Activated CD8-positive, alpha-beta memory T cell treated with anti-CD3 and anti-CD28 coated beads, Interleukin-2, amount 50 U/mL, for 1 hour (primary cell): Measurements from ENCODE around the gene LGMN.
"Not testable (repeated sequence)": the region's sequence is repeated elsewhere in the genome, so short reads cannot be mapped to it uniquely, and the experiment has no call there.

ENCODE experiments used
- DNase-seq: peaks from one replicate; pipeline ENCODE4 v3.0.0-alpha.2; 2020; ENCODE audit errors: extremely low read depth

Gene LGMN

DNA sequence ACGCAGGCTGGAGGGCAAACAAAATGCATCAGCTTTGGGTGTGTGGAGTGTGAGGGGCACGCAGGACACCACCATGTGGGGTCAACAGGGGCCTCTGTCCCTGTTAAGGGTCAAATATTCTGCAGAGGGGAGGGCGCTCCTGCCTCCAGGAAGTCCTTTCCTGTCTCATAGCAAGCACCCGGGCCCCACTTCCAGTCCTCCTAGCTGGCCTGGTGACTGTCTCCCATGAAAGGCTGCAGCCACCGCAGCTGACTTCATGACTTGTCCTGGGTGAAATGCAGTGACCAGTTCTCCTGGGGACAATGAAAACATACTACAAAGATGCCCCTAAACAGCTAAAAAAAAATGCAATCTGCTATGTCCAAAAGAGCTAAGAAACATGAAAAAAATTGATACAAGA, 53.6 kb downstream of the LGMN start:
- no peak for DNase-seq

DNA sequence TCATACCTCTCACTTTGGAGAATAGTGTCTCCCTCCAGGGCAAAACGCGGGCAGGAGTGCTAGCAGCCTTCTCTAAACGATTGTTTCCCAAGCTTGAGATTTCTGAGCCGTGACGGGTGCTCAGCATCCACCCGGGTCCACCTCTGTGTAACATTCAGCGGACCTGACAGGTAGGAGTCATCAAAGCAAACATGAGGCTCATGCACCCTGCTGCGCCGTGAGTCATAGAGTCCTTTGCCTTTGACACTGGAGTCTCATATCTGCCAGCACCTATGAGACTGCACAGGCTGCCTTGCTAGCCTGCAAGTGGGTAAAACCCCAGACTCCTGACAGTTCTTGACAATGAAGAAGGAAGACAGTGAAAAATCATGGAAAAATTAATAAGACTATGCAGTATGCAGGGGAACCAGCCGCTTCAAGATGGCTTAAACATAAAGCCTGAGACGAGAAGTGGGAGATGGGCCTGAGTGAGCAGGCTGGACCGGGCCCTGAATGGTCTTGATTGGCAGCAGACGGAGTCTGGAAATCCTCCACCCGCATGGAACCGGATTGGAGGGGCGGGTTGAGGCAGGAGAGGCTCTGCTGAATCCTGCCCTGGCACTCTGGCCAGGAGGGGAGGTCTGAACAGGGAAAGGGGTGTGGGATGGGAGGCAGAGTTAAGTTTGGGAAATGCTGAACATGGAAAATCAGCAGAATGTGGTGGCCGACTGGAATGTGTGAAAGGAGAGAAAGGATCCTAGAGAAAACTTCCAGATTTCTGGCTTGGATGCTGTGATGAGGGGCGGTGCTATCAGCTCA, 54.2 kb downstream of the LGMN start:
- no peak for DNase-seq

DNA sequence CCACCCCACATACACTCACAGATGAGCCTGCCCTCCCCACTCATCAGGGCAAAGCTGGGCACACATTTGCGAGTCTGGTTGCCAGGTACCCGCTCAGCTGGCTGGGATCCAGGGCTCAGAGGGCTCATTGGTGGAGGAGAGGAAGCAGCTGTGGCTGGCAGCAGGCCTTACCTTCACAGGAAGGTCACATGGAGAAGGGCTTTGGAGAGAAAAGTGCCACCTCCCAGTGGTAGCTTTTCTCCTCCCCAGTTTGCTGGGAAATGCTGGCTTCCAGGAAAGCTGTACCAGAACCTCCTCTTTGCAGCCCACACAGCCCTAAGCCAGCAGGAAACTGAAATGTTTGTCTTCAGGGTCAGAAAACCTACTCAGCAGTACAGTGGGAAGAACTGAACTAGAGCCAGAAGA, 55.6 kb downstream of the LGMN start:
- no peak for DNase-seq

DNA sequence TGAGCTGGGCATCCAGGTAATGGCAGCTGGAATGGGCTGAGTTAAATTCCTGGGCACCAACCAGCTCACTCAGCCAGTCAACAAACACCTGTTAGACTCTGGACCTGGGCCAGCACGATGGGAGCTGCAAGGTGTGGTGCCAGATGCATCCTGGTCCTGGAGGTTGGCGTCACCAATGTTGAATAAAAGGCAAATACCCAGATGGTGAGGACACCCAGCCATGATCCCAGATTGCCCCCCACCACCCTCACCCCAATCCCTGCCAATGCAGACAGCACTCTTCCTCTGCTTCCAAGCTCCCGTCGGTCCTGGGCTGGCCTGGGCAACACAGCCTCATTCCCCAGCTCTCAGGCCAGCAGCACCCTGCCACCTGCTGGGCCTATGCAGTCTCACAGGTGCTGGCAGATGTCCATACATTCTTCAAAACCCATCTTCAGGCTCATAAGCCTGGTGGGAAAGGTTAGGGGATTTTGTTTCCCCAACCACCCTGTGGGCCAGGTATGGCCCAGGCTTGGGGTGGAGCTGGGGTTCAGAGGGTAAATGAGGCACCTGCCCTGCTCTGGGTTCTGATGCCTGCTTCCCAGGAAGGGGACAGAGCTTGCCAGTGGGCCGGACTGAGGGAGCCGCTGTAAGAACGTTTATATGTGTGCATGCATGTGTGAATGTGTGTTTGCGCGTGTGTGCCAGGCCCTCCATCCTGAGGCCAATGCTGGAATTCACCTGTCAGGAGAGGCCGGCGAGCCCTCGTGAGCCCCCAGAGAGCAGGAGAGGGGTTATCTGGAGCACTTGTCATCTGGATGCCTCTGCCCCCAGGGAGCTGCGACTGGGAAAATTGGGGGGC, 58.0 kb downstream of the LGMN start:
- DNase-seq, result no peak

DNA sequence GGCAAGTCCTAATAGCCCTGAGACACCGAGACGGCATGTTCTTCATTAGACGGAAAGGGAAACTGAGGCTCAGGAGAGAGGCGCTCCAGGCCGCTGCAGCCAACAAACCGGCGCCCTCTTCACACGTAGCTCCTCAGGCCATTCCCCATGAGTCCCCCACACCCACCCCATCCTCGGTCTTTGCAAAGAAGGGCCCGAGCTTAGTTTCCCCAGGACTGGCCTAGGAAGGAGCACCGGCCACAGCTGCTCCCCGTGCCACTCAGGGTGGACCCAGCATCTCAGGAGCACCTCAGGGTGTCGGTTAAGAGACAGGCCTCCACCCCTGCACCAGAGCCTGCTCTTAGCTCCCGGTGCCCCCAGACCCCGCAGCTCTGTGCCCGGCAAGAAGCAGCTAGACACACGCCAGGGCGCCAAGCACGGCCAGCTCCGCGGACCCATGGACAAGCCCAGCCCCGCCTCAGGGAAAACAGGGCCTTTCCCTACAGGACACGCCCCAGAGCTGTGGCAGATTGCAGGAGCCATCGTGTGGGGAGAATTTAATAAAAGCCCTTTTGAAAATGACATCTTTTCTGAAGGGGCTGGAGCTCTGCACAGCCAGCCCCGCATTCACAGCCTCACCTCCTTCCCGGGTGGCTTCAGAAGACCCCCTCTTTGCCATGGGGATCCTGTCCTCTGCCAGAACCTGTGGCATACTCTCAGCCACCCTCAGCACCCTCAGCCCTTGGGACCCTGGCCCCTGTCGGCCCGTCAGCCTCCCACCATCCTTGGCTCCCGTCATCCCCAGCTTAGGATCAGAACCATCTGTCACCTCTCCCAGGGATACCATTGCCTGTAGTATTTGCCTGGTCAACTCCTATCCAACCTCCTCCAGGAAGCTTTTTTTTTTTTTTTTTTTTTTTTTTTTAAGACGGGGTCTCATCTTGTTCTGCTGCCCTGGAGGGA, 59.7 kb downstream of the LGMN start:
- no peak for DNase-seq

DNA sequence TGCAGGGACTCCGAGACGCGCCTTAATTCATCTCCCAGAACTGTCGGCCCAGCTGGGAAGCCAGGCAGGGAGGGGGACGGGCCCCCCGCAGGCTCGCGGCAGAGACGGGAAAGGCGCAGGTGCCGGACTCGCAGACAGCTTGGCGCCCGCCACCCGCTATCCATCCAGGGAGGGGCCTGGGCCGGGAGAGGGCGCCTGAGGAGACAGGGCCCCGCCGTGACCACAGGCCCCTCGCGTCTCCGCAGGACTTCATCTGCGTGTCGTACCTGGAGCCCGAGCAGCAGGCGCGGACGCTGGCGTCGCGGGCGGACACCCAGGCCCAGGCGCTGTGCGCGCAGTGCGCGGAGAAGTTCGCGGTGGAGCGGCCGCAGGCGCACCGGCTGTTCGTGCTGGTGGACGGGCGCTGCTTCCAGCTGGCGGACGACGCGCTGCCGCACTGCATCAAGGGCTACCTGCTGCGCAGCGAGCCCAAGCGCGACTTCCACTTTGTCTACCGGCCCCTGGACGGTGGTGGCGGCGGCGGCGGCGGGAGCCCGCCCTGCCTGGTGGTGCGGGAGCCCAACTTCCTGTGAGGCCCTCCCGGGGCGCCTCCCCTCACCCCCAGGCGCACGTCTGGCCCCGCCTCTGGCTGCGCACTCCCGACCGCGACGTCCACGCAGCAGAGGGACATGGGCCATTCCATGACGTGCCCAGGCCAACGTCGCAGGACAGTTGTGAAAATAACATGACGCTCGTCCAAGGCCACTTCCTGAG, 60.6 kb downstream of the LGMN start:
- DNase-seq, result no peak

DNA sequence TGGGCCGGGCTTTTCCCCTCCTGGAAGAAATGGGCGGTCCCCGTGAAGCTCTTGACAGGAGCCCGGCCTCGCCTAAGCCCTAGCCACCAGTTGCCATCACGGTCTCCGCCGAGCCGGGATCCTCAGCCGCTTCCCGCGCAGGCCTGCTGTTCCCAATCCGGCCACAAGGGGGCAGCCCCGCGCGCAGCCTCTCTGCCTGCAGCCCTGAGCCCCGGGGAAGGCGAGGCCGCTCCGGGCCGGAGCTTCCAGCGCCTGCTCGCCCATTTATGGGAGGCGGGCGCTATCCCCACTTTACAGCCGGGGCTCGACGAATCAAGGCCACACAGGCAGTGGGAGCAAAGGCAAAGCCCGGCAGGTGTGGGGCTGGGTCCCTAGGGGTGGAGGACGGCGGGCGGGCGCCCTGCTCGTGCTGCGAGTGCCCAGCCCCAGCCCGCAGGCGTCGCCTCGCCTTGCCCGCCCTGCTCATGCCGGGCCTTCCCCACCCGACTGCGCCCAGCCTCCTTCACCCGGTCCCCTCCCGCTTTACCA, 61.5 kb downstream of the LGMN start:
- peak; percentile 28 for DNase-seq

DNA sequence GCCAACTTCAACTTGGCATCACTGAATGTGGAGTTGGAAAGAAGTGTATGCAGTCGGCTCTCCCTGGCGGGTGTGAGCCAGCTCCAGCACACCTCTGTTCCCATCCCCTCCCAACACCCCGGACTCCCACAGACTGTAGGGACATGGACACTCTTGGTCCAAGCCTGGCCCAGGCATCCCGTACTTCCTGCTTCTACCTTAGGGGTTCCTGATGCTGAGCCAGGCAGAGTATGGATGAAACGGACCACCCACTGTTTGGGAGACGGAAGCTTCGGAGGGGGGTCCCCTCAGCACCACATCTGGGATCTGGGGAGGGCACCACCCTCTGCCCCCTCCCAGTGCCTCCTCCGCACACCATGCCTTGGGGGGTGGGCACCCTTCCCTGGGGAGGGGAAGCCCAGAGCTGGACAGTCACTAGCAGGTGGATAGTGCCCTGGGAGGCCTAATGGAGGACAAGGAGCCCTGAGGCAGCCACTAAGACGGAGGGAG, 62.0 kb downstream of the LGMN start:
- DNase-seq, result no peak

DNA sequence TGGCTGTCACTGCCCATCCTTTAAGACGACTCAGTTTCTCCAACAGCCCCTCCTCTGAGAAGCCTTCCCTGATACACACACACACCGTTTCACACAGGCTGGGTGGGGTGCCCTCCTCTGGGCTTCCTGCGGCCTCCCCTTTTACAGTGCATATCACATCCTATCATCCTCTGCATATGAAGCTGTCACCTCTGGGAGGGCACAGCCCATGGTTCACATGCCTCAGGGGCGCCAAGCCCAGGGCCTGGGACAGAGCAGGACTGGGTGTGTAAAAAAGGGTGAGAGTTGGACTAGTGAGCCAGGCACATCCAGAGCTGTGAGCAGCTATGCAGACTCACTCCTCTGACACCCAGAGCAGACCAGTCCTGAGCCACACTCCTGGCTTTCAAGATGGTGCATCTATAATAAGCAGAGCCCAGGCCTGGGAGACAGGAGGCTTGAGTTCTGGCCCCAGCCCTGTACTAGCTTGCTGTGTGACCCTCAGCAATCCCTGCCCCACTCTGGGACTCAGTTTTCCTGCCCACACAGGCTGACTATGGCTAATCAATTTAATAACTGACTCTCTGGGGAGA, 62.6 kb downstream of the LGMN start:
- DNase-seq, result no peak

DNA sequence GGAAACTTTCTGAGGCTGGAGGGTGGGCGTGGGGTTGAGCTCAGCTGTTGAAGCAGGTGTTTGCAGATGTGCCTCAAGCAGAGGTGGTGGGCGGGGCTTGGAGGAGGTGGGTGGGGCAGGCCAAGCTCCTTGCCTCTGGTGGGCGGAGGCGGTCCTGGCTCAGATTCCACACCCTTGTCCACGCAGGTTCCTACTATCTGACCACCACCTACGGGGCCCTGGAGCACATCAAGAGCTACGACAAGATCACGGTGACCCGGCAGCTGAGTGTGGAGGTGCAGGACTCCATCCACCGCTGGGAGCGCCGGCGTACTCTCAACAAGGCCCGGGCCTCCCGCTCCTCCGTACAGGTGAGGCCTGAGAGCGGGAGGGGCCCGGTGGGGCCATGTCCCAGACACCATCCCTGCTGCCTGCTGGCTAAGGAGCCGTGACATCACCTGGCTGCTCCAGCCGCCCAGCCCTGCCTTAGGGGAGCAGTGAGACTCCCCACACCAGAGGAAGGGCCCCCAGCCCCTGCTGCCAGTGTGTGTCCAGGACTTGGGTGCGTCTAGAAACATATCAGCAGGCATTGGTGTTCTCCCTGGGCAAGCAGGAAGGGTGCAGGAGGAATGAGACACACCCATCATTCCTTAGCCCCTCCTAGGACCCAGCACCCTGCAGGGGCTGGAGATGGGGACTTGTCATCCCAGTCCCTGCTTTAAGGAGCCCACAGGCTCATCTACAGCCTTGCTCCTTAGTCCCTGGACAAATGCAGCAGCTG, 63.4 kb downstream of the LGMN start:
- DNase-seq, result no peak

DNA sequence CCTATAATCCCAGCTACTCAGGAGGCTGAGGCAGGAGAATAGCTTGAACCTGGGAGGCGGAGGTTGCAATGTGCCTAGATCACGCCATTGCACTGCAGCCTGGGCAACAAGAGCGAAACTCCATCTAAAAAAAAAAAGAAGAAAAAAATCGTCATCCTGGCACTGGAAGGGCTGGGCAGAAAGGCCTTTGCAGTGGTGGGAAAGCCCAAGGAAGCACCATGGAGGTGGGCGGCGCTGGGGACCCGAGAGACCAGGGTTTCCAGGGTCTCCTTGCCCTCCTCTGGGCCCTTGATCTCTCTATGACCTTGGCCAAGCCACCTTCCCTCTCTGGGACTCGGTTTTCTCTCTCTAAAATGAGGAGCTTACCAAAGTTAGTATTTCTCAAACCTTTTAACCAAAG, 65.4 kb downstream of the LGMN start:
- DNase-seq, result no peak

DNA sequence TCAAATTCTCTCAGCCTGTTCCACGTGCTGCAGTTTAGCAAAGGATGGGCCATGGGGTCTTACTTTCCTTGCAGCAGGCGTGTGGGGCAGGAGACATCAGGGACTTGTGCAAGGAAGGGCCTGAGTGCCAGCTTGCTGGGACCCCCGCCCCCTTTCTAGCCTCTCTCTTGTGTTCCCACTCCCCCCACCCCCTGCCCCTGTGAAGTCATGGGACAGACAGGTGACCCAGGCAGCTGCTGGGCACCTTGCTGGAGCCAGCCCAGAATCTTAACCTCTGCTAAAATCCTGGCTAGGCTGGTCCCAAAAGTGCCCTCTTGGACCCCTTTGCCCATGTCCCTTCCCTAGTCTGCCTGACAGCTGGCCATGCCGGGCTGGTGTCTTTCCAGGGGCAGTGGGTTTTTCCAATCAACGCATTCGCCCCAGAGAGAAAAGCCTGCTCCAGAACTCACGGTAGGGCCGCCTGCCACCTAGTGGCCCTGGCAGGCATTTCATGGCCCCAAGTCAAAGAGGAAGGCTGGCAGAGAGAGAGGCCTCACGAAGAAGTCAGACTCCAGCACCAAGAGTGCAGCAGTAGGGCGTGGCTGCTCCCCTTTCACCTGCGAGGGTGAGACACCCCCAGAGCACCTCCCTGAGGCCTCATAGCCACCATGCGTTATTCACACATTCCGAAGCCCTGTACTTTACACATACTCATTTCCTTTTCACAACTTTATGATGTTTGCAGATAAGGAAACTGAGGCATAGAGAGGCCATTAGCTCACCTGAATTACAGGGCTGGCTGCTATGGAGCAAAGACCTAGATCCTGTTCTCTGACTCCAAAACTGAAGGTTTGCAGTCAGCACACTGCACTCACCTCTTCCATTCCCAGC, 67.4 kb downstream of the LGMN start:
- DNase-seq, result no peak

DNA sequence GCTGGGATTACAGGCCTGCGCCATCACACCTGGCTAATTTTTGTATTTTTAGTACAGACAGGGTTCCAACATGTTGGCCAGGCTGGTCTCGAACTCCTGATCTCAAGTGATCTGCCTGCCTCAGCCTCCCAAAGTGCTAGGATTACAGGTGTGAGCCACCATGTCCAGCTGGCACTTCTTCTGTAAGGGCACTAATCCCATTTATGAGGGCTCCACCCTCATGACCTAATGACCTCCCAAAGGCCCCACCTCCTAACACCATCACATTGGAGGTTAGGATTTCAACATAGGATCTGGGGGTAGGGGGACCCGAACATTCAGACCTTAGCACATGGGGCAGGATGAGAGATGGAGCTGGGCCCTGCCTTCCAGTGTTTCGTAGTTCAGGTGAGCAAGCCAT, 68.1 kb downstream of the LGMN start:
- DNase-seq, result not testable (repeated sequence)

DNA sequence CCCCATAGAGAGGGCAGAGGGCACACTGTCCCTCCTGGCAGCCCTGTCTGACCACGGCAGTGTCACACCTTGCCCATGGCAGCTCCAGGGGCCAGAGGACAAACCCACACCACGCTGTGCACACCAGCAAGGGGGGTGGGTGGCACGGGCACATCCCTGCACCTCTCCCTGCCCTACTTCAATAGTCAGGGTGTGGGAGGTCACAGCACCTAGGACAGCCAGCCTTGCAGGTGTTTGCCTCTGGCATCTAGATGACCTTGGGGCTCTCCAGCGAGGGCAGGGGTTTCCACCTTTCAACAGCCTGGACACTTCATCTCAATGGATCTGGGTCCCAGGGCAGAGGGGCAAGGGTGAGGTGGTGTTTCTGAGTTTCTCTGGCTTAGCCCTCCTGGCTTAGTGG, 69.2 kb downstream of the LGMN start:
- DNase-seq, result no peak

DNA sequence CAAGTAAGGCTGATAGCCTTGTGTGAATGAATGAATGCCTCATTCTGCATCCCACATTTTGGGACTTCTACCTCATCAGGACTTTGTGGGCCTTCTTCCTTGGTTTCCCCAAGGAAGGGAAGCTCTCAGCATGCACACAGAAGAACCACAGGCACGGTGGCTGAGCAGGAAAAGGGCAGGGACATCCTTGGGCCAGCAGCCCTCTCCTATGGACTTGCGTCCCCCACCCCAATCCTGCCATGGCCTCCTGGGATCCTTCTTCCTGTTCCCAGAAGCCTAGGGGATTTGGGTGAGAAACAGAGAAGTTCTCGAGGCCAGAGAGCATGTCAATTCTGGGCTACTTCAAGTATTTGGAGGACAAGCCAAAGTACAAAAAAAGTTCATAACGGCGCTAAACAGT, 69.7 kb downstream of the LGMN start:
- DNase-seq, result no peak

DNA sequence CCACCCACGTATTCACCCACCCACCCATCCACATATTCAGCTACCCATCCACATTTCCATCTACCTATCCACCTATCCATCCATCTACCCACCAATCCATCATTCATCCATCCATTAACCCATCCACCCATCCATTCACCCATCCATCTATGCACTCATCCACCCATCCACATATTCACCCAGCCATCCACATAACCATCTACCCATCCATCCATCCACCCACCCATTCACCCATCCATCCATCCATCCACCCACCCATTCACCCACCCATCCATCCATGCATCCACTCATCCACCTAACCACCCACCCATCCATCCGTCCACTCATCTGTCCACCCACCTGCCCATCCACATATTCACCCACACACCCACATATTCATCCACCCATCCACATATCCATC, 70.5 kb downstream of the LGMN start:
- DNase-seq, result no peak

DNA sequence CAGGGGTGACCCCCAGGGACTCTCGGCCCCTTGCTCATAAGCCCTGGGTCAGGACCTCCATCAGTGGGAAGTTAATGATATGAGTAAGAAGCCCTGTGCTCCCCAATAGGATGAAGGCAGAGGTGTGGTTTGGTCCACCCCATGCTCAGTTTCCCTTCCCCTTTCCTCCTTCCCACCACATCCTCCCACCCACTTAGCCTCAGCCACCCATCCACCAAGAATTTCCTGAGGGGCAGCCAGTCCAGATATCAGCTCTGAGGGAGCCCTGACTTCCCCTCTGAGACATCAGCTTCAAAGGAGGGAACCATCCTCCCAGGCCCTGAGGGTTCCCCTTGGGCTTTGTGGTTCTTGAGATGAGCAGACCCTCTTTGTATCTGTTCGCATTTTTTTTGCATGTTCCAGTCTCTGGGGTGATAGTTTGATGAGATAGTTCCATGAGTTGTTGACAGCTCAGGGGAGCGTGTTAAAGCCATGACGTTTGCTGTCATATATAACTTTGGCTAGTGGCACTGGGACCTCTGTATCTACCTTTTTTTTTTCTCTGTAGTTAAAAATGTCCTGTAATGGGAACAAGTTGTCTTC, 71.2 kb downstream of the LGMN start:
- no peak for DNase-seq

DNA sequence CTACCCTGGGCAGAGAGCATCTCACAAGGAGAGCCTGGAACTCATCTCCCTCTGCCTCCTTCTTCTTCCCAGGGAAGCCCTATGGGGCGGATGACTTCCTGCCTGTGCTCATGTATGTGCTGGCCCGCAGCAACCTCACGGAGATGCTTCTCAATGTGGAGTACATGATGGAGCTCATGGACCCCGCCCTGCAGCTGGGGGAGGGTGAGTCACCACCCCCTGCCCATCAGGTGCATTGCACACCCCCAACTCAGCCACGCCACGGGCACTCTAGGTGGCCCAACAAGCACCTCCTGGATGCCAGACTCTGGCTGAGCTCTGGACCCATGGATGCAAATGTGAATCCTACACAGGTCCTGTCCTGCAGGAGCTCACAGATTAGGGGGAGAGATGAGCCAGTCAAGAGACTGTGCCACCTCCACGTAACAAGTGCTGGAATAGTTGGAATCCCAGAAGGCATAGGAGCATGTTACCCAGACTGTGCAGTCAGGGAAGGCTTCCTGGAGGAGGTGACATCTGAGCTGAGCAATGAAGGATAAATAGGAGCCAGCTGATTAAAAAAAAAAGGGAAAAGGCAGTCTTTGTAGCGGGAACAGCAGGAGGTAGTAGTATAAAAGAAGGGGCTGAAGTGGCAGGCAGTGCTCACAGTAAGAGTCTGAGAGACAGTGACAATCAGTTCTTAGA, 71.9 kb downstream of the LGMN start:
- no peak for DNase-seq
